H54 (cell line): ENCODE measurements around the gene SOHLH2.

Experiments used
- DNase-seq: peaks from one replicate; pipeline ENCODE4 v3.0.0; 2011; ENCODE audit warnings: low spot score, mixed read lengths; ENCODE audit not compliant: insufficient read length
- FAIRE-seq: peaks from 3 replicates; lab custom pipeline; 2011; peaks lifted over from hg19 to GRCh38; lab: Jason Lieb, UNC
- POLR2A ChIP-seq: IDR thresholded peaks from 2 replicates; pipeline ENCODE4 v1.6.1; 2011; ENCODE audit warnings: low read depth, mild to moderate bottlenecking, low read length

Gene SOHLH2

GRCh38 chr13:36133950-36134626 lies 80.3 kb downstream of the SOHLH2 start:
- DNase-seq (no peak), FAIRE-seq (no peak)
- no peak for TF ChIP-seq POLR2A

GRCh38 chr13:36132376-36132775 lies 82.0 kb downstream of the SOHLH2 start:
- FAIRE-seq (no peak), DNase-seq (no peak)
- TF ChIP-seq POLR2A = no peak

- TF ChIP-seq POLR2A = no peak
- FAIRE-seq = no peak
- no peak for DNase-seq
These were observed 82.4 kb downstream of the SOHLH2 start for GRCh38 chr13:36131931-36132297.

GRCh38 chr13:36131222-36131930 lies 83.0 kb downstream of the SOHLH2 start, which contains the start of gene DCLK1:
DCLK1 (minus strand) TSS chr13:36131382.
- no peak for DNase-seq
- TF ChIP-seq POLR2A = no peak
- FAIRE-seq = no peak

GRCh38 chr13:36130552-36131221 lies 83.7 kb downstream of the SOHLH2 start:
- TF ChIP-seq POLR2A = no peak
- DNase-seq (no peak), FAIRE-seq (no peak)

- DNase-seq = no peak
- no peak for TF ChIP-seq POLR2A
- FAIRE-seq = no peak
These were observed 84.2 kb downstream of the SOHLH2 start for GRCh38 chr13:36130193-36130551.

- no peak for DNase-seq
- no peak for FAIRE-seq
- no peak for TF ChIP-seq POLR2A
These were observed 84.8 kb downstream of the SOHLH2 start for GRCh38 chr13:36129539-36129938.

- no peak for TF ChIP-seq POLR2A
- FAIRE-seq (no peak), DNase-seq (no peak)
These were observed 87.9 kb downstream of the SOHLH2 start for GRCh38 chr13:36126491-36126890.

- DNase-seq (no peak), FAIRE-seq (no peak)
- TF ChIP-seq POLR2A = no peak
These were observed 88.5 kb downstream of the SOHLH2 start for GRCh38 chr13:36125841-36126240.

- TF ChIP-seq POLR2A = no peak
- DNase-seq = no peak
- FAIRE-seq = no peak
These were observed 90.0 kb downstream of the SOHLH2 start for GRCh38 chr13:36124236-36124822.
